PC-9 (cell line): ENCODE results near the gene ZNF169. TPM values are rescaled to one million over a fixed set of nuclear protein-coding genes. Genes with fewer than 3 reads are reported as not detected.

Experiments
- BruUV-seq: library from RNA; stranded (reverse); fragments of 400-500 nt; replicated peaks from 2 replicates; lab custom pipeline; 2021; lab: Mats Ljungman, UMichigan
- CTCF ChIA-PET: fragments of 300-600 bp; sonication (Branson Sonifier 250); formaldehyde crosslinking; loops from one replicate; lab custom pipeline; 2022; ENCODE audit warnings: antibody characterized with exemption; lab: Charles Lee
- POLR2A ChIA-PET: fragments of 300-600 bp; sonication (Branson Sonifier 250); formaldehyde crosslinking; loops from one replicate; lab custom pipeline; 2022; ENCODE audit warnings: antibody characterized with exemption; ENCODE audit not compliant: unreplicated experiment; lab: Charles Lee
- DNase-seq, 2 experiments: peaks; one replicate each; pipeline versions ENCODE4 v3.0.0 to v3.0.0-alpha.2; 2015 to 2022; ENCODE audit warnings: mixed read lengths in 1 of 2
- H2AFZ ChIP-seq: fragments of 200-600 bp; sonication (generic); 2 replicates; pipeline ENCODE4 v1.8.1; 2017; ENCODE audit warnings: antibody characterized with exemption
- H3F3A ChIP-seq: fragments of 200-600 bp; sonication (generic); 2 replicates; pipeline ENCODE4 v1.8.1; 2017; ENCODE audit warnings: antibody characterized with exemption, mild to moderate bottlenecking, low read depth; ENCODE audit not compliant: insufficient read depth
- H3K27ac ChIP-seq: fragments of 200-600 bp; sonication (generic); 2 replicates; pipeline ENCODE4 v1.6.1; 2016; ENCODE audit warnings: mixed run types
- H3K27me3 ChIP-seq: fragments of 200-600 bp; sonication (generic); 2 replicates; pipeline ENCODE4 v1.6.1; 2016; ENCODE audit warnings: low read depth, mixed run types; ENCODE audit not compliant: insufficient read depth
- H3K36me3 ChIP-seq: fragments of 200-600 bp; sonication (generic); 2 replicates; pipeline ENCODE4 v1.6.1; 2016; ENCODE audit warnings: low read depth, mixed run types
- H3K4me1 ChIP-seq: fragments of 200-600 bp; sonication (generic); replicated peaks from 2 replicates; pipeline ENCODE4 v1.6.1; 2016; ENCODE audit warnings: mixed run types; ENCODE audit not compliant: insufficient read depth
- H3K4me2 ChIP-seq: fragments of 200-600 bp; sonication (generic); 2 replicates; pipeline ENCODE4 v1.6.1; 2017; ENCODE audit warnings: mixed run types
- H3K4me3 ChIP-seq: fragments of 200-600 bp; sonication (generic); 2 replicates; pipeline ENCODE4 v1.6.1; 2016; ENCODE audit warnings: mixed run types
- H3K79me2 ChIP-seq: fragments of 200-600 bp; sonication (generic); 2 replicates; pipeline ENCODE4 v1.6.1; 2017; ENCODE audit warnings: low read depth, mixed run types
- H3K9me2 ChIP-seq: fragments of 200-600 bp; sonication (generic); 2 replicates; pipeline ENCODE4 v1.8.1; 2017; ENCODE audit warnings: mild to moderate bottlenecking; ENCODE audit not compliant: insufficient read depth
- H3K9me3 ChIP-seq: fragments of 200-600 bp; sonication (generic); 2 replicates; pipeline ENCODE4 v1.8.1; 2016; ENCODE audit warnings: low read depth; ENCODE audit not compliant: insufficient read depth
- H4K20me1 ChIP-seq: fragments of 200-600 bp; sonication (generic); 2 replicates; pipeline ENCODE4 v1.8.1; 2017; ENCODE audit not compliant: insufficient read depth
- EZH2 ChIP-seq: fragments of 200-600 bp; sonication (generic); IDR thresholded peaks from 2 replicates; pipeline ENCODE4 v1.8.0; 2017; ENCODE audit warnings: antibody characterized with exemption, low read depth
- intact Hi-C: fragments of 100-400 bp; cut with micrococcal nuclease; formaldehyde crosslinking; loops from one replicate; pipeline ENCODE4 v1.10.0; 2022; ENCODE audit not compliant: unreplicated experiment
- total RNA-seq: library from RNA; stranded (reverse); gene quantifications from 2 replicates; pipeline ENCODE4 v1.2.3, GENCODE V29; 2021
- TF ChIP-seq, protein P1 (sequence below): fragments of 200-600 bp; sonication (generic); conservative IDR thresholded peaks from 2 replicates; pipeline ENCODE4 v1.6.1; 2017; ENCODE audit warnings: mixed run types, antibody characterized with exemption, mild to moderate bottlenecking, moderate library complexity

The ZNF169 gene
- total RNA-seq, 1 experiment from 2014 or later, result 8.5 TPM

DNA sequence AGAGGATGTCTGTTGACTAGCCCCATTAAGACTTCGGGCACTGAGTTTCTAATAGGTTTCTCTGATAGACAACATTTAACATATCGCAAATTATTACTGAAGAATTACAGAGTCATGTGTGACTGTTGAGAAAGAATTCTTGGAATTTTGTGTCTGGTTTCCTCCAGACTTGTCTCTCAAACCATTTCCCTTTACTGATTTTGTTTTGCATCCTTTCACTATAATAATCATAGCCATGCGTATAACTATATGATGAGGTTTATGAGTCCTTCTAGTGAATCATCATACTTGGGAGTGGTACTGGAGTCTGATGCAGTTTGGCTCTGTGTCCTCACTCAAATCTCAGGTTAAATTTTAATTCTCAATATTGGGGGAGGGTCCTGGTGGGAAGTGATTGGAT is 27.0 kb downstream of the ZNF169 start:
- CTCF ChIA-PET, result no interaction called here

DNA sequence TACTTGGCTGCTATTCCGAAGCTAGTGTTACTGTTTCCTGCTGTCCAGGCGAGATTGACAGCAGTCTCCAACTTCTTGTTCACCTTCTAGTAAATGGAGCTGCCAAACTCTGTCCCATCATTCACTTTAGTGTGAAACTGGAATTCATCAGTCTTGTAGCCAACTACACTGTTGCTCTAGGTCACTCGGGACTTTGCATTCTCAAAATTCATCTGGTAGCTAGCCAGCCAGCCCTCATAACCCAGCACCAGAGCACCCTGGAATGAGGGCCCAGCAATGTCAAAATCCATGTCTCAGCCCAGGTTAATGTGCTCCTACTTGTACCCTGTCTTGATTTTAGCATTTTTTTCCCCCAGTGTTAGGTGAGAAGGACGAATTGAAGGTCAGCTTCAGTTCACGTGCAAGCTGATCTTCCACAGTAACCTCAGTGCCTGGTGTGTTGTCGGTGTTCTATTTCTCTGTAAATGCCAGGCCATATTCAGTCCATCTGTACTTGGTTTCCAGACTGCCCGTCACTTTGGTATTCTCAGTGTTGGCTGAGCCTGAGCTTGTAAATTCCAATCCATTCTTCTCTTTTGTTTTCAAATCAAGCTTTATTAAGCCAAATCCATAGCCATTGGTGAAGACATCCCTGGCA is 28.9 kb downstream of the ZNF169 start:
- Histone ChIP-seq H2AFZ (no peak overlapping the region), H3K79me2 (no peaks in the 10 kb centered on the region), H3K27me3 (no peaks in the 10 kb centered on the region), H3K4me3 (no peak overlapping the region), H3K4me1 (no peaks in the 10 kb centered on the region), H3K36me3 (0 out of 2 replicates have a peak, but pooled peaks cover 5% of the 10 kb centered on the region), H3F3A (no peaks in the 10 kb centered on the region), H3K9me2 (no peaks in the 10 kb centered on the region), H3K27ac (no peak overlapping the region), H3K9me3 (no peaks in the 10 kb centered on the region), H4K20me1 (no peaks in the 10 kb centered on the region), H3K4me2 (no peak overlapping the region)
- intact Hi-C loops, result no loop called here
- POLR2A ChIA-PET, result no interaction called here
- TF ChIP-seq EZH2, result no peak
- TF ChIP-seq, protein P1, sequence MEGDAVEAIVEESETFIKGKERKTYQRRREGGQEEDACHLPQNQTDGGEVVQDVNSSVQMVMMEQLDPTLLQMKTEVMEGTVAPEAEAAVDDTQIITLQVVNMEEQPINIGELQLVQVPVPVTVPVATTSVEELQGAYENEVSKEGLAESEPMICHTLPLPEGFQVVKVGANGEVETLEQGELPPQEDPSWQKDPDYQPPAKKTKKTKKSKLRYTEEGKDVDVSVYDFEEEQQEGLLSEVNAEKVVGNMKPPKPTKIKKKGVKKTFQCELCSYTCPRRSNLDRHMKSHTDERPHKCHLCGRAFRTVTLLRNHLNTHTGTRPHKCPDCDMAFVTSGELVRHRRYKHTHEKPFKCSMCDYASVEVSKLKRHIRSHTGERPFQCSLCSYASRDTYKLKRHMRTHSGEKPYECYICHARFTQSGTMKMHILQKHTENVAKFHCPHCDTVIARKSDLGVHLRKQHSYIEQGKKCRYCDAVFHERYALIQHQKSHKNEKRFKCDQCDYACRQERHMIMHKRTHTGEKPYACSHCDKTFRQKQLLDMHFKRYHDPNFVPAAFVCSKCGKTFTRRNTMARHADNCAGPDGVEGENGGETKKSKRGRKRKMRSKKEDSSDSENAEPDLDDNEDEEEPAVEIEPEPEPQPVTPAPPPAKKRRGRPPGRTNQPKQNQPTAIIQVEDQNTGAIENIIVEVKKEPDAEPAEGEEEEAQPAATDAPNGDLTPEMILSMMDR, result no peak
- no TSS peak for BruUV-seq
- DNase-seq, result no peak
- CTCF ChIA-PET, result interaction anchor here (0.6 kb wide), 1 partner anchor 882 kb away, joined by 3 read pairs; no protein-coding TSS in a partner anchor

More for the DNA sequence above, 27.0 kb downstream of the ZNF169 start:
- Histone ChIP-seq H3K9me2 (no peaks in the 10 kb centered on the region), H4K20me1 (no peaks in the 10 kb centered on the region), H3K27me3 (no peaks in the 10 kb centered on the region), H3K4me1 (no peaks in the 10 kb centered on the region), H3K79me2 (no peaks in the 10 kb centered on the region), H3F3A (no peaks in the 10 kb centered on the region), H3K9me3 (no peaks in the 10 kb centered on the region; the same call in 1 of the 2 replicates), H3K4me2 (no peak overlapping the region), H3K36me3 (0 out of 2 replicates have a peak, but pooled peaks cover under 1% of the 10 kb centered on the region), H2AFZ (no peak overlapping the region), H3K4me3 (no peak overlapping the region), H3K27ac (no peak overlapping the region)
- DNase-seq, result no peak
- TF ChIP-seq, protein P1, result no peak
- no peak for TF ChIP-seq EZH2
- intact Hi-C loops, result no loop called here
- BruUV-seq, result no TSS peak
- POLR2A ChIA-PET, result no interaction called here

DNA sequence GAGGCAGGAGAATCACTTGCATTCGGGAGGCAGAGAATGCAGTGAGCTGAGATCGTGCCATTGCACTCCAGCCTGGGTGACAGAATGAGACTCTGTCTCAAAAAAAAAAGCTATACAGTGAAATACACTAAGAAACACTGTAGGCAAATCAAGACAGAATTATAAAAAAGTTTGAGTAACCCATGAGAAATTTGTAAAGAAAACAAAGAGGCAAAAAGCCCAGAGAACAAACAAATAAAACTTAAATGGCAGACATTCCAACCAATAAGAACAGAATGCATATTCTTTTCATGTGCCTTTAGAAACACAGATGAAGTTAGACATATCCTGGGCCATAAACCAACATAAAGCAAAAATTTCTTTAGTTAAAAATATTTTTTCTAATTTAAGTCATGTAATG is 30.6 kb downstream of the ZNF169 start:
- Histone ChIP-seq H3K27me3 (no peaks in the 10 kb centered on the region), H3K79me2 (no peaks in the 10 kb centered on the region), H4K20me1 (no peaks in the 10 kb centered on the region), H3K4me1 (no peaks in the 10 kb centered on the region), H3K4me2 (no peak overlapping the region), H3K27ac (no peak overlapping the region), H3K36me3 (0 out of 2 replicates have a peak, but pooled peaks cover 5% of the 10 kb centered on the region), H3K9me3 (no peaks in the 10 kb centered on the region), H3K9me2 (no peaks in the 10 kb centered on the region), H3K4me3 (no peak overlapping the region), H3F3A (no peaks in the 10 kb centered on the region), H2AFZ (no peak overlapping the region)
- CTCF ChIA-PET, result no interaction called here
- no TSS peak for BruUV-seq
- no peak for DNase-seq
- POLR2A ChIA-PET, result no interaction called here
- TF ChIP-seq, protein P1, result no peak
- TF ChIP-seq EZH2, result no peak
- intact Hi-C loops, result no loop called here
